HG02973 (cell line): Measurements from ENCODE around the gene TMEM63B.
"Not testable (repeated sequence)": the region's sequence is repeated elsewhere in the genome, so short reads cannot be mapped to it uniquely, and the experiment has no call there.

Source experiments
- ATAC-seq: cut with Tn5 transposase; IDR thresholded peaks from one replicate; pipeline ENCODE4 v1.9.1; 2021; ENCODE audit warnings: moderate library complexity; ENCODE audit not compliant: unreplicated experiment

TMEM63B gene

DNA sequence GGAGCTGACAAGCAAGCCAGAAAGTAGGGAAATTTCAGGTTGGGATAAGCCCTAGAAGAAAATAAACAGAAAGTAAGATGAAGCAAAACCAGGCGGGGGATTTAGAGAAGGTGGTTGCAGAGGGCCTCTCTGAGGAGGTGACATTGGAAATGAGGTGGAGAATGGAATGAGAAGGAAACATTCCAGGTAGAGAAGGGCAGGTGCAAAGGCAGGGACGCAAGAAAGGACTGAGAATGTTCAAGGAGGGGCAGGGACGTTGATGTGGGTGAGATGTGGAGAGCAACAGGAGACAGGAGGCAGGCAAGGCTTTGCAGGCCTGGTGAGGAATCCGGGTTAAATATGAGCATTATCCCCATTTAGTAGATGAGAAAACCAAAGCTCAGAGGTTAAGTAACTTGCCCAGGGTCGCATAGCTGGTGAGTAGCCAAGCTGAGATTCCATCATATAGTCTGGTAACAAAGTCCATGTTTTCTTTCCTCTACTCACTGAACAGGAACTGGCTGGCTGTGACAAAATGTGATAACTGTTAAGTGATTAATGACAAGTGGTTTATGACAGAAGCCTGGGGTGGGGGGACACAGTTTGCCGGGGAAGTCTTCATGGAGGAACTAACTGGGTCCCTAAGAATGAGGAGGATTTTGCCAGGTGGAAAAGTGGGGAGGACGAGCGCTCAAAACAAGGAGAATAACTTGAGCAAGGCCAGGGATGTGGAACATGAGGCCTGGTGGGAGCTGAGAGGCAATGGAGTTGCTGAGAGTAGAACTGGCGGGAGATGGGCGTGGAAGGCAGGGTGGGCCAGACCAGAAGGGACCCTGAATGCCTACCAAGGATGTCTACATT lies 32.7 kb upstream of the TMEM63B start:
- no peak for ATAC-seq

DNA sequence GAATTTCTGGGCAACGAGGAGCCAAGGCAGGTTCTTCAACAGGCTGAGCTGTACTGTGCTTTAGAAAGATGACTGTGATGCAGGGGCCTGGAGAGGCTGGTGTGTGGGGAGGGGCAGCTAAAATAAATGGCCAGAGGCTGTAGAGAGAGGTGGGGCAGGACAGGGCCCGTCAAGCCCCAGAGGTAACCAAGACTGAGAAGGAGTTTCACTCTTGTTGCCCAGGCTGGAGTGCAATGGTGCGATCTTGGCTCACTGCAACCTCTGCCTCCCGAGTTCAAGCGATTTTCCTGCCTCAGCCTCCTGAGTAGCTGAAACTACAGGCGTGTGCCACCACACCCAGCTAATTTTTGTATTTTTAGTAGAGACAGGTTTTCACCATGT lies 32.1 kb upstream of the TMEM63B start:
- ATAC-seq = not testable (repeated sequence)

GRCh38 chr6:44096612-44097011 lies 30.7 kb upstream of the TMEM63B start:
- ATAC-seq = peak; percentile 52

GRCh38 chr6:44097782-44098317 lies 29.5 kb upstream of the TMEM63B start:
- no peak for ATAC-seq

- ATAC-seq = no peak
Measured at GRCh38 chr6:44099192-44099591, 28.2 kb upstream of the TMEM63B start.

- no peak for ATAC-seq
Measured at GRCh38 chr6:44100088-44100550, 27.2 kb upstream of the TMEM63B start.

DNA sequence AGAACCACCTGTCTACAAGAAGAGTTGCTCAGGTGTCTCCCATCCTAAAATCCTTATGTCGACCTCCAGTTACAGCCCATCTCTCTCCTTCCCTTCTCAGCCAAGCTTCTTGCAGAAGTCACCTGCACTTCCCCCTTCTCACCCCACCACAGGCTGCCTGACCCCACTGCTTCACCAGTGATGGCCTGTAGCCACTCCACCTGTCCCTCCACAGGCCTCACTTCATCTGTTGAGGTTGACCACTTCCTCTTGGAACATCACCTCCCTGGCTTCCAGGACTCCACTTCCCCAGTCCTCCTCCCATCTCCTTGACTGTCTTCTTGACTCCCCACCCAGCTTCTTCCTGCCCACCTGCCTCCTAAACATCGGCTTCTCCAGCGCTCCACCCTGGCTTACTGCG lies 25.5 kb upstream of the TMEM63B start:
- no peak for ATAC-seq

DNA sequence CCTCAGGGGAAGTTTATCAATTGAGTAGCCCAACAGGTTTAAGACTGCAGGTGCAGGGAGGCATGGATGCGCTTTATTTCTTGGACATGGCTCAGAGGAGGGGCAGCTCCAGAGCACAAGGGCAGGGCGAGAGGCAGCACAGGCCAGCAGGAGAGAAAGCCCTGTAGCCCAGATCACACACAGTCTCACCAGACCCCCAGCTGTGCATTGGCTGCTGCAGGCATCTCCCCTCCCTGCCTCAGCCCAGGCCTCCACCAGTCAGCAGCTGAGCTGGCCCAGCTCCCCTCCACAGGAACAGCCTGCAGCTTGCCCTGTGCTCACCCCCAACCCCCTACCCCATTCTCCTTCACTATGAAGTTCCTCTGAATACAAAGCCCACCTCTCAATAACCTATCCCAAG lies 24.8 kb upstream of the TMEM63B start:
- no peak for ATAC-seq

GRCh38 chr6:44104481-44105021 lies 22.8 kb upstream of the TMEM63B start:
- no peak for ATAC-seq

DNA sequence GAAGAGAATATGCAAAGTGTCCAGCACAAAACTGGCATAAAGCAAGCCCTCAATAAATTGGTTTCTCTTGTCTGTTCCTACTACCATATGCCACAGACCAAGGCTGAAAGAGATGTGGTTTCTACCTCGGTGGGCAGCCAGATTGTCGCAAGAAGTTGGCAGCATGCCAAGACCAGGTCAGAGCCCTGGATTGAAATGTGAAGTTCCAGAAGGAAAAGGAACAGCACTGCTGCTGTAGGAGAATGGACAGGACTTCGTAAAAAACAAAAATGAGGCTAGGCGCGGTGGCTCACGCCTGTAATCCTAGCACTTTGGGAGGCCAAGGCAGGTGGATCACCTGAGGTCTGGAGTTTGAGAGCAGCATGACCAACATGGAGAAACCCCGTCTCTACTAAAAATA lies 22.2 kb upstream of the TMEM63B start:
- no peak for ATAC-seq

GRCh38 chr6:44105993-44106740 lies 21.2 kb upstream of the TMEM63B start:
- no peak for ATAC-seq

- no peak for ATAC-seq
Measured at GRCh38 chr6:44107017-44107416, 20.3 kb upstream of the TMEM63B start.

GRCh38 chr6:44108471-44108870 lies 18.9 kb upstream of the TMEM63B start:
- ATAC-seq = no peak

DNA sequence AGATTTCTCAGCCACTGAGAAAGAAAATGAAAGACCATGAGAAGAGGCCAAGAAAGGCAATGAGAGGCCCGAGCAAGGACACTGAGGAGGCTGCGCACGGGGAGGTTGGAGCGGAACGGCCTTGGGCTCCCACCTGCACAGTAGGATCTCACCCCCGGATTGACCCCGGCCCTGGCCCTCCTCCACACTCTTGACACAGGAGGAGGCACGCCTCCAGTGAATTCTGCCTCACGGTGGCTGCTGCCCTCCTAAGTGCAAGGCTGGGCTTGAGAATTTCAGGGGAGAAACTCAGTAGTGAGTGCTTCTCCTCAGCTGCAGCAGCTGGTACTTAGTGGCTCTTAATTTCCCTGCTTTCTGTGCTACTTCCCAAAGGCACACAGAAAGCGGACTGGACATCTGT lies 18.1 kb upstream of the TMEM63B start:
- ATAC-seq = no peak

- no peak for ATAC-seq
Measured at GRCh38 chr6:44110005-44110676, 17.2 kb upstream of the TMEM63B start.

DNA sequence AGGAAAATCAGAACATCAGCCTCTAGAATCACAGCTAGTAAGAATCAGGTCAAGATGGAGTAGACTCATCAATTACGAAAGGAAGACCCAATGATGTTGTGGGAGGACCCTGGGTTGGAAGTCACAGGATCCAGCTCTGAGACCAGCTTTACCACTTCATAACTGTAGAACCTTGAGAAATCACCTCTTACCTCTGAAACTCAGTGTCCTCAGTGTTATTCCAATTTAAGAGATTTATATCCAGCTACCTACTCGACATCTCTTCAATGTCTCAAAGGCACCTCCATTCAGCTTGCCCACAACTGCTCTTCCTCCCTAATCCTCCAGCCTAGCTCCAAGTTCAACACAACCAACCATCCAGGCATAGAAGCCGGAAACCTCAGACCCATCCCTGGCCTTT lies 16.4 kb upstream of the TMEM63B start:
- ATAC-seq = no peak

DNA sequence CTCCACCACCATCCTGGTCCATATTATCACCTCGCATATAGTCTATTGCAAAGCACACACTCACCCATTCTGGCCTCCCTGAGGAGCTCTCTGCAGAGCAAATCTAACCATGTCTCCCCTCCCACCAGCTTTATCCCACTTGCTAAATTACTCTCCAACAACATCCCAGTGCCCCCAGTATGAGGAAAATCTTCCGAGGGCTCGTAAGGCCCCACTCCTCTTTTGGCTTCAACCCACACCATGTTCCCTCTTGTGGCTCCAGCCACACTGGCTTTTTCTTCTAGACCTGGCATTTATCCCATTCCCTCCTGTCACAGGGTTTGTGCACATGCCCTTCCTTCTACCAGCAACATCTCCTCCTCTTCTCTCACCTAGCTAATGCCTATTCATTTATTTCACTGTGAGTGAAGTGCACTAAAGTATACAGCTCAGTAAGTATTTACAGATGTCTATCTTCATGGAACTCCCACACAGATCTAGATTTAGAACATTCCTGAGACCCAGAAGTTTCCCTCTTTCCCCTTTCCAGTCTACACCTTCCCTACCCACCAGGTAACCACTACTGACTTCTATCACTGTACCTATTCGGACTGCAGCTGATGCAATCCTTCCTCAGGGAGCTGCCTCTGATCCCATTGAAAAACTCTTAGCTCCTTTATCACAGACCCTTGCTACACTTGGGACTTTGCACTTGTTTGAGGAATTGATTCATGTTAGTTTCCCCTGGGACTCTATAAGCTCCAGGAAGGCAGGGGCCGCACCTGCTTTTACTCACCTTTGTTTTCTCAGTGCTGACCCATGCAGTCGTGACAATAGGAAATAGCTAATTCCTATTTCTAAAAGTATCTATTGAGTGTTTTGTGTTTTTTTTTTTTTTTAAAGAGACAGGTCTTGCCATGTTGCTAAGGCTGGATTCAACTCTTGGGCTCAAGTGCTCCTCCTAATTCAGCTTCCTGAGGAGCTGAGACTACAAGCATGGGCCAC lies 15.6 kb upstream of the TMEM63B start:
- no peak for ATAC-seq

DNA sequence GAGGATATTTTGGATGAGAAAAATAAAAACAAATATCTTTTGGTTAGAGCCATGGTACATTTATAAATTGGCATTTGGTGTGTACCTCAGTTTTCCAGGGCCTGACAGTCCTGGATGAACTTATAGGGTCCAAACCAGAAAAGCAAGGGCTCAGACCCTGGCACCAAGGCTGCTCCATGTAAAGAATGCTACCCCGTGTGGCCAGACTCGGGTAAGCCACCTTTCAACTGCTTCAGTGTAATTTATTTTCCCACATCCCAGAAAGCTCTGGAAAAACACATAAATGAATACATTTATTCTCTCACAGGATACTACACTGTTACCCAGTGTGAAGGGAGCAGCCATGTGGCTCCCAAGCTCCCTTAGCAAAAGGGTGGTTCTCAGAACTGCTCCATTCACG lies 13.9 kb upstream of the TMEM63B start:
- ATAC-seq = no peak

DNA sequence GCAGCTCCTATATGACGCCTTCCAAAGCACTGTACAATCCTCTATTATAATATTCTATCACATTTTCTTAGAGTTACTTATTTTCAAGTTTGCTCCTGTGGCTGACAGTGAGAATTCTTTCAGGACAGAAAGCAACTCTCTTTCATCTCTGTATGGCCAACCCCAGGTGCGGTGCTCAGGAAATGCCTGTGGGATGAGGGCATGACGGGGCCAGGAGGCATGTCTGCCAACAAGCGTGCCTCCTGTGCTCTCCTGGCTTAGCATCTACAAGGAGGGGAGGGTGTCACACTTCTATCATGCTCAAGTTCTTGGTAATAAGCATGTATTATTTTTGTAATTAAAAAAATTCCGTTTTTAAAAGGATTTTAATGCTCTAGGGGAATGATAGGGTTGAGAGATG lies 11.5 kb upstream of the TMEM63B start:
- no peak for ATAC-seq
